Measurements from ENCODE around the gene HECTD4.
"Not testable (repeated sequence)": the region's sequence is repeated elsewhere in the genome, so short reads cannot be mapped to it uniquely, and the experiment has no call there.

Gene HECTD4

DNA sequence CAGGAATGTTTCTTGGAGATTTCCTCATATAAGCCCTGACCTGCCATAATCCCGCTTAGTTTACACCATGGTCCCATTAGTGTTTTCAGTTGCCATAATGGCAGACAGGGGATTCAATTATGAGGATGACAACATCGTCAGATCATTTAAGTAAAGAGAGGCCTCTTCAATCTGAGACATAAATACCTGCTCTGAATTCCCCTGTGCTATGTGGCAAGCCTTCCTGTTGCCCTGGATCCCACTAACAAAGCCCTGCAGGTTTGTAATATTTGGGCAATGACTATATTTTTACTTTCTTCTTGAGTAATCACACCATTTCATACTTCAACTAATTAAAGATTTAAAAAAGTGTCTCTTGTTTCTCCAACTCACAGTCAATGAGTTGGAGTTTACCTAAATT, 147.9 kb downstream of the HECTD4 start:
- DNase-seq (ENCODE audit: extremely low read depth, insufficient read length): no peak
- TF ChIP-seq, protein P1, sequence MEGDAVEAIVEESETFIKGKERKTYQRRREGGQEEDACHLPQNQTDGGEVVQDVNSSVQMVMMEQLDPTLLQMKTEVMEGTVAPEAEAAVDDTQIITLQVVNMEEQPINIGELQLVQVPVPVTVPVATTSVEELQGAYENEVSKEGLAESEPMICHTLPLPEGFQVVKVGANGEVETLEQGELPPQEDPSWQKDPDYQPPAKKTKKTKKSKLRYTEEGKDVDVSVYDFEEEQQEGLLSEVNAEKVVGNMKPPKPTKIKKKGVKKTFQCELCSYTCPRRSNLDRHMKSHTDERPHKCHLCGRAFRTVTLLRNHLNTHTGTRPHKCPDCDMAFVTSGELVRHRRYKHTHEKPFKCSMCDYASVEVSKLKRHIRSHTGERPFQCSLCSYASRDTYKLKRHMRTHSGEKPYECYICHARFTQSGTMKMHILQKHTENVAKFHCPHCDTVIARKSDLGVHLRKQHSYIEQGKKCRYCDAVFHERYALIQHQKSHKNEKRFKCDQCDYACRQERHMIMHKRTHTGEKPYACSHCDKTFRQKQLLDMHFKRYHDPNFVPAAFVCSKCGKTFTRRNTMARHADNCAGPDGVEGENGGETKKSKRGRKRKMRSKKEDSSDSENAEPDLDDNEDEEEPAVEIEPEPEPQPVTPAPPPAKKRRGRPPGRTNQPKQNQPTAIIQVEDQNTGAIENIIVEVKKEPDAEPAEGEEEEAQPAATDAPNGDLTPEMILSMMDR (IDR thresholded peaks at IDR 0.05; ENCODE audit: insufficient read depth, low read length, poor library complexity, severe bottlenecking): no peak
- Histone ChIP-seq H3K36me3 (ENCODE audit: control insufficient read depth, insufficient read depth, low read length) (peaks cover 30% of the 10 kb centered on the region), H3K27me3 (replicated peaks; ENCODE audit: control insufficient read depth, insufficient read depth, low read length) (no peaks in the 10 kb centered on the region), H3K4me3 (replicated peaks; ENCODE audit: low read depth, low read length) (no peak overlapping the region)

DNA sequence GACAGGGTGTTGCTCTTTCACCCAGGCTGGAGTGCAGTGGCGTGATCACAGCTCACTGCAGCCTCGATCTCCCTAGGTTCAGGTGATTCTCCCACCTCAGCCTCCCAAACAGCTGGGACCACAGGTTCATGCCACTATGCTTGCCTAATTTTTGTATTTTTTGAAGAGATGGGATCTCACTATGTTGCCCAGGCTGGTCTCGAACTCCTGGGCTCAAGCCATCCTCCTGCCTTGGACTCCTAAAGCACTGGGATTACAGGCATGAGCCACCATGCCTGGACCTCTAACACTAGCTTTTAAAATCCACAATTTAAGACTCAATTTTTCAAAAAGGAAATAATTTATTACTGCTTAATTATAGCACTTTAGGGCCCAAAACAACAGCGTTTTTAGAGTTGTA, 149.0 kb downstream of the HECTD4 start:
- TF ChIP-seq, protein P1 (IDR thresholded peaks at IDR 0.05; ENCODE audit: insufficient read depth, low read length, poor library complexity, severe bottlenecking): no peak
- Histone ChIP-seq H3K4me3 (replicated peaks; ENCODE audit: low read depth, low read length) (no peak overlapping the region), H3K36me3 (ENCODE audit: control insufficient read depth, insufficient read depth, low read length) (peaks cover 24% of the 10 kb centered on the region), H3K27me3 (replicated peaks; ENCODE audit: control insufficient read depth, insufficient read depth, low read length) (no peaks in the 10 kb centered on the region)
- no peak for DNase-seq (ENCODE audit: extremely low read depth, insufficient read length)

DNA sequence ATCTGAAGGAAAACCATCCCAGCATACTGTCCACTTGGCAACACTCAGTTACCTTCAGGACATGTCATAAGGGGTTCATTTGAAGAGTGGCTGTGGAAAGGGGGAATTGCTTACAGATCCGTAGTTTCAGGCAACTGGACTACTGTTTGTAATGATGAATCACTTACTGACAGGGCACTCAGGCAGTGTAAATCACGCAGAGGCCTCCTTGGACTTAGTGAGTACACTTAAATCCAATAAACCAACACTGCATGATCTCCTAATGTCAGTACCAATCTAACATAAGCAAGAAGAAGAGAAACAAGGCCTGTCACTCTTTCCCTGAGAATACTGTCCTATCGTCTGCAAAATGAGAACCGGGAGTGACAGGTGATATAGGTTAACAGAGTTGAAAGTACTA, 152.1 kb downstream of the HECTD4 start:
- no peak overlapping the region for H3K4me3 ChIP-seq (replicated peaks; ENCODE audit: low read depth, low read length)
- TF ChIP-seq, protein P1 (IDR thresholded peaks at IDR 0.05; ENCODE audit: insufficient read depth, low read length, poor library complexity, severe bottlenecking): no peak
- H3K36me3 ChIP-seq (ENCODE audit: control insufficient read depth, insufficient read depth, low read length): peaks cover 18% of the 10 kb centered on the region
- H3K27me3 ChIP-seq (replicated peaks; ENCODE audit: control insufficient read depth, insufficient read depth, low read length): no peaks in the 10 kb centered on the region
- DNase-seq (ENCODE audit: extremely low read depth, insufficient read length): no peak

DNA sequence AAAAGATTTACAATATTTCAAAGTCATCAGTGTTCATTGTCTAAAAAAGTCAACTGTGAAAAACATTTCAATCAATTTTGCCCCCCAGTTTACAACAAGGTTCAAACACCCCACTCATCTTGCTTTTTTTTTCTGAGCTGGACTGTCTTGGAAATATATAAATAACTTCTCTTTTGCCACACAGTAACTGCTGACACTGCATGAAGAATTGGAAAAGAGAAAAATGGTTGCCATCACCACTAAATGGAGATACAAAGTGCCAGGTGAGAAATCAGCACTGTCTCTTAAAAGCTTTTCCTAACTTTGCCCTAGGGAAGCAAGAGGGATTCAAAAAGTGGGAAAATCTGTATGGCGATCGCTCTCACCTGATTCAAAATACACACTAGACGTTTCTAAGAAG, 155.5 kb downstream of the HECTD4 start:
- Histone ChIP-seq H3K27me3 (replicated peaks; ENCODE audit: control insufficient read depth, insufficient read depth, low read length) (no peaks in the 10 kb centered on the region), H3K4me3 (replicated peaks; ENCODE audit: low read depth, low read length) (no peak overlapping the region), H3K36me3 (ENCODE audit: control insufficient read depth, insufficient read depth, low read length) (peaks cover 13% of the 10 kb centered on the region)
- DNase-seq (ENCODE audit: extremely low read depth, insufficient read length): no peak
- TF ChIP-seq, protein P1 (IDR thresholded peaks at IDR 0.05; ENCODE audit: insufficient read depth, low read length, poor library complexity, severe bottlenecking): no peak

DNA sequence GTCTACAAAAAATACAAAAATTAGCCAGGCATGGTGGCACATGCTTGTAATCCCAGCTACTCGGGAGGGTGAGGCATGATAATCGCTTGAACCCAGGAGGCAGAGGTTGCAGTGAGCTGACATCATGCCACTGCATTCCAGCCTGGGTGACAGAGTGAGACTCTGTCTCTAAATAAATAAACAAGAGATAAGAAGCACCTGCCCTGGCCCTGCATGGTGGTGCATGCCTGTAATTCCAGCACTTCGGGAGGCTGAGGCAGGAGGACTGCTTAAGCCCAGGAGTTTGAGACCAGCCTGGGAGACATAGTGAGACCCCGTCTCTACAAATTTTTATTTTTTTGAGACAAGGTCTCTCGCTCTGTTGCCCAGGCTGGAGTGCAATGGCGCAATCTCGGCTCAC, 161.6 kb downstream of the HECTD4 start:
- H3K4me3 ChIP-seq (replicated peaks; ENCODE audit: low read depth, low read length); H3K27me3 ChIP-seq (replicated peaks; ENCODE audit: control insufficient read depth, insufficient read depth, low read length); DNase-seq (ENCODE audit: extremely low read depth, insufficient read length); H3K36me3 ChIP-seq (ENCODE audit: control insufficient read depth, insufficient read depth, low read length): not testable (repeated sequence)

DNA sequence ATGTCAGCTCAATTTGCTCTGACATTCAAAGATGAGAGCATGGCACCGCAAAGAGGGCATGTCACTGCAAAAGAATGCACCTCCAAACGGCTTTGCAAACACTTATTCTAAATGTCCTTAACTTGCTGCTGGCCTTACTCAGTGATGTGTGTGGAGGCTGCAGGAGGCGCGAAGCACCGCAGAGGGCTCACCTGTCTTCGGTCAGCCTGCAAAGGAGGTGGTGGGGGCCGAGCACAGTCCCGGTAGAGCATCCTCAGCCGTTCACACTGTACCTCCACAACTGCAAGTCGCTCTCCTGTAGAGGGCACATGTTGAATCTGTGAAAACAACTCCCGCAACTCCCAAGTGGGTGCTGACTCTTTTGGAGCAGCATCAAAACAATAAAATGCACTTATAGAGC, 163.0 kb downstream of the HECTD4 start:
- no peak overlapping the region for H3K4me3 ChIP-seq (replicated peaks; ENCODE audit: low read depth, low read length)
- no peak for DNase-seq (ENCODE audit: extremely low read depth, insufficient read length)
- peaks cover 8% of the 10 kb centered on the region for H3K36me3 ChIP-seq (ENCODE audit: control insufficient read depth, insufficient read depth, low read length)
- TF ChIP-seq, protein P1 (IDR thresholded peaks at IDR 0.05; ENCODE audit: insufficient read depth, low read length, poor library complexity, severe bottlenecking): no peak
- no peaks in the 10 kb centered on the region for H3K27me3 ChIP-seq (replicated peaks; ENCODE audit: control insufficient read depth, insufficient read depth, low read length)
